GM21825 (cell line): ENCODE results near the gene RALGAPB.
"Not testable (repeated sequence)": the region's sequence is repeated elsewhere in the genome, so short reads cannot be mapped to it uniquely, and the experiment has no call there.

Experiments
- ATAC-seq: cut with Tn5 transposase; IDR thresholded peaks from one replicate; pipeline ENCODE4 v1.9.1; 2021; ENCODE audit warnings: mild to moderate bottlenecking, moderate library complexity; ENCODE audit not compliant: unreplicated experiment

Gene RALGAPB

GRCh38 chr20:38472513-38473366, at the start of gene RALGAPB:
TSS of gene RALGAPB (plus strand) at chr20:38472843. CDS start at chr20:38488433, 15,590 bp downstream.
- peak; percentile 91 for ATAC-seq

DNA sequence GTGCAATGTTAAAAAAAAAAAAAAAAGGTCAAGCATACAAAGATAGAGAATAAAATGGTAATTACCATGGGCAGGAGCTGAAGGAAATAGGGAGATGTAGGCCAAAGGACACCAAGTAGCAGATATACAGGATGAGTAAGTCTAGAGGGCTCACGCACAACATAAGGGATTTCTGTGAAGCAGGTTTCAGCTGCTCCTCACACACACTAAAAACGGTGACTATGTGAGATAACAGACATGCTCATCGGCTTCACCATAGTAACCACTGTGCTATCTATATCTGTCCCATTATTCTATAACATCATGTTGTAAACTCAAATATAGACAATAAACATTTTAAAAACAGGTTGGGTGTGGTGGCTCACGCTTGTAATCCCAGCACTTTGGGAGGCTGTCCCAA, 49.1 kb upstream of the RALGAPB start:
- ATAC-seq, result no peak

GRCh38 chr20:38424401-38424800, 48.2 kb upstream of the RALGAPB start:
- no peak for ATAC-seq

GRCh38 chr20:38426006-38426897, 46.4 kb upstream of the RALGAPB start:
- no peak for ATAC-seq

GRCh38 chr20:38427655-38428023, 45.0 kb upstream of the RALGAPB start:
- no peak for ATAC-seq

DNA sequence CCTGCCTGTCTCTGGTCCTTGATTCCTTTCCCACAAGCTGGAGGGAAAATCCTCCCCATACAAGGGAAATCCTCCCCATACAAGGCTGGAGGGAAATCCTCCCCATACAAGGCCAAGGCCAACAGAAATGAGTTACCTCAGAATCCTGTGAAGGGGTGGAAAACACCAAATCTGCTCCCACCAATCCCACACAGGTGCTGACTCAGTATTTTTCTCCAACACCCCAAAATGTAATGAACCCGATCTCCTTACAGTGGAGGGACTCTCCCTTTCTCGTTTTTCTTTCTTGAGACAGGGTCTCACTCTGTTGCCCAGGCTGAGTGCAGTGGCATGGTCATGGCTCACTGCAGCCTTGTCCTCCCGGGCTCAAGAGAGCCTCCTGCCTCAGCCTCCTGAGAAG, 43.8 kb upstream of the RALGAPB start:
- ATAC-seq, result no peak

GRCh38 chr20:38429301-38429700, 43.3 kb upstream of the RALGAPB start:
- no peak for ATAC-seq

- ATAC-seq, result no peak
Observed at GRCh38 chr20:38430679-38431325, 41.8 kb upstream of the RALGAPB start.

GRCh38 chr20:38432292-38432691, 40.4 kb upstream of the RALGAPB start:
- no peak for ATAC-seq

- ATAC-seq, result not testable (repeated sequence)
Observed at GRCh38 chr20:38432870-38433269, 39.8 kb upstream of the RALGAPB start.

- ATAC-seq, result no peak
Observed at GRCh38 chr20:38433304-38433972, 39.2 kb upstream of the RALGAPB start.

- no peak for ATAC-seq
Observed at GRCh38 chr20:38434301-38434741, 38.3 kb upstream of the RALGAPB start.

- ATAC-seq, result peak; percentile 59
Observed at GRCh38 chr20:38434770-38435554, 37.7 kb upstream of the RALGAPB start, which contains the start of gene SNHG17. TSS of gene SNHG17 (minus strand) at chr20:38435328.

DNA sequence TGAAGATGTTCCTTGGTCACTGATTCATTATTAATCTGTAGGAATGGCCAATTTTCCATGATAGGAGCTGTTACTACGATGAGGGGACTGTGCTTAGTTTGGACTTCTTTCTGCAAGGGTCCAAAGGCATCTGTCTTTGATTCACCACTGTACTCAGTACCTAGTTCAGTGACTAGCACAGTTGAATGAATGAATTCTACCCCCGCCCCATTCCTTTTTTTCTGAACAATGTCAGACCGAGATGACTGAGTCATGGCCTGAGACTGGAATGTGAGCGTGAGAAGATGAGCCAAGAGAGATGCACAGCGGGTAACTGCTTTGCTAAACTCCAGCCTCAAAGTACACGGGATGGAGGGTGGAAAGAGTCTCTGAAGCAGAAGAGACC, 37.1 kb upstream of the RALGAPB start:
- ATAC-seq, result no peak

- no peak for ATAC-seq
Observed at GRCh38 chr20:38437796-38438195, 34.8 kb upstream of the RALGAPB start.

DNA sequence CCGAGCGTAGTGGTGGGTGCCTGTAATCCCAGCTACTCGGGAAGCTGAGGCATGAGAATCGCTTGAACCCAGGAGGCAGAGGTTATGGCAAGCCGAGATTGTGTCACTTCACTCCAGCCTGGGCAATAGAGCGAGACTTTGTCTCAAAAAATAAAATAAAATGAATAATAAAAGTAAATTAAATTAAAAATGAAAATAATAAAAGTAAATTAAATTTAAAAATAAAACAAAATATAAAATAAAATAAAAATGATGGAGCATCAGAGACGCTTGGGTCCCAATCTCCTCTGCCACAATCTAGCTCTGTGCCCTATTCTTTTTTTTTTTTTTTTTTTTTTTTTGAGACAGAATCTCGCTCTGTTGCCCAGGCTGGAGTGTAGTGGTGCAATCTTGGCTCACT, 31.5 kb upstream of the RALGAPB start:
- ATAC-seq, result not testable (repeated sequence)

DNA sequence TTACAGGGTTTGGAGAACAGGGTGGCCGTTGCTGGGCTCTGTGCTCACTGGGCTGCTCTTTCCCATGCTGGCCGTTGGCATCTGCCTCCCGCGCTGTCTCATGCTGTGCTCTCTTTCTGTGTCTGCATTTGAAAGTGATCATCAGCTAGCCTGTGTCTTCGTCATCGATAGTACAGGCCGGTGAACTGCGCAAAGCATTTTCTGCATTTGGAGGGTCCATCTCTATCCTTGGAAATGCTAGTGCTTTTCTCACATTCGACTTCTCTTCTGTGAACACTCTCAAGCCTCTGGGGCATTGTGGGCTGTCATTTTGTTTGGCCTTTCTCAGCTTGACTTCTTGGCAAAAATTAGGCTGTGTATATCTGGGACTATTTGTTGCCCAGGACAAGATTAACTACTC, 30.7 kb upstream of the RALGAPB start:
- no peak for ATAC-seq

- ATAC-seq, result no peak
Observed at GRCh38 chr20:38445381-38445796, 27.3 kb upstream of the RALGAPB start.

GRCh38 chr20:38445901-38446425, 26.7 kb upstream of the RALGAPB start:
- ATAC-seq, result no peak
